GM12872 (cell line): Measurements from ENCODE around the gene HOXD8.

ENCODE experiments used
- TF ChIP-seq, protein P1 (sequence below): IDR thresholded peaks from 3 replicates; pipeline ENCODE4 v1.5.1; 2011; ENCODE audit warnings: low read depth, mild to moderate bottlenecking, low read length, moderate library complexity; ENCODE audit not compliant: insufficient read depth

HOXD8 gene

DNA sequence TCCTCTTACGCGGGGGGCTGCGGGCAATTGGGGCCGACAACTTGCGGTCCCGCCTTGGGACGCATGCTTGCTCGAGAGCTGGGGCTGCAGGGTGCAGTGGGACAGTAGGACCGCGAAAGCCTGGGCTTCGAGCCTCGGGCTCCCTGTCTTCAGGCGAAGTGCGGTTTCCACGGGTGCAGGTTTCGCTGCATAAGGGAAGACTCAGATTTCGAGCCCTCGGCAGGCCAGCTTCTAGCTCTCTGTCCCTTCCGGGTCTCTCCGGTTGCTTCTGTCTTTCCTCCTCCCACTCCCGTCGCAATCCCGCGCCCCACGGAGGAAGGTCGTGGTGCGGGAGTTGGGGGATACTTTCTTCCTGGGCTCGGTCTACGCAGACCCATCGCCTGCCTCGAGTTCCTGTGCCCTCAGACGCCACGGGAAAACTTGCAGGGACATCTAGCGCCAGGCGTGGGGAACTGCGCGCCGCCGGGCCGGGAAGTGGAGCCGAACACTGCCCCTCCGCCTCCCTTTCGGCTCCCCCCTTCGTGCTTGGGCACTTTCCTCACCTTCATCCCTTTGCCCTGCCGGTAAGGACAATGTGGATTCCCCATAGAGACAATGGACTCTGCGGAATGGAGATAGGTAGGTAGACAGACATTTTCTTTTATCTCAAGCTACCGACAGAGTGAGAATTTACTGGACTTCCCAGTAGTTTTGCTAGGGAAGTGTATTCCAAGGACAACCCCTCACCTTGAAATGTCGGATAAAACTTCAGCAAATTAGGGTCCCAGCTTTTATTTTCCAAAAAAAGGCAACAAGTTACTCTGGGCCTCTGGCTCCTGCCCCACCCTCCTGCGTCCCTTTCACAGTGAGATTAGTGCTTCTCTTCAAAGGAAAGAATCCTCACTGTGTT lies 41.2 kb upstream of the HOXD8 start:
- TF ChIP-seq, protein P1, sequence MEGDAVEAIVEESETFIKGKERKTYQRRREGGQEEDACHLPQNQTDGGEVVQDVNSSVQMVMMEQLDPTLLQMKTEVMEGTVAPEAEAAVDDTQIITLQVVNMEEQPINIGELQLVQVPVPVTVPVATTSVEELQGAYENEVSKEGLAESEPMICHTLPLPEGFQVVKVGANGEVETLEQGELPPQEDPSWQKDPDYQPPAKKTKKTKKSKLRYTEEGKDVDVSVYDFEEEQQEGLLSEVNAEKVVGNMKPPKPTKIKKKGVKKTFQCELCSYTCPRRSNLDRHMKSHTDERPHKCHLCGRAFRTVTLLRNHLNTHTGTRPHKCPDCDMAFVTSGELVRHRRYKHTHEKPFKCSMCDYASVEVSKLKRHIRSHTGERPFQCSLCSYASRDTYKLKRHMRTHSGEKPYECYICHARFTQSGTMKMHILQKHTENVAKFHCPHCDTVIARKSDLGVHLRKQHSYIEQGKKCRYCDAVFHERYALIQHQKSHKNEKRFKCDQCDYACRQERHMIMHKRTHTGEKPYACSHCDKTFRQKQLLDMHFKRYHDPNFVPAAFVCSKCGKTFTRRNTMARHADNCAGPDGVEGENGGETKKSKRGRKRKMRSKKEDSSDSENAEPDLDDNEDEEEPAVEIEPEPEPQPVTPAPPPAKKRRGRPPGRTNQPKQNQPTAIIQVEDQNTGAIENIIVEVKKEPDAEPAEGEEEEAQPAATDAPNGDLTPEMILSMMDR, result peak; percentile 72

DNA sequence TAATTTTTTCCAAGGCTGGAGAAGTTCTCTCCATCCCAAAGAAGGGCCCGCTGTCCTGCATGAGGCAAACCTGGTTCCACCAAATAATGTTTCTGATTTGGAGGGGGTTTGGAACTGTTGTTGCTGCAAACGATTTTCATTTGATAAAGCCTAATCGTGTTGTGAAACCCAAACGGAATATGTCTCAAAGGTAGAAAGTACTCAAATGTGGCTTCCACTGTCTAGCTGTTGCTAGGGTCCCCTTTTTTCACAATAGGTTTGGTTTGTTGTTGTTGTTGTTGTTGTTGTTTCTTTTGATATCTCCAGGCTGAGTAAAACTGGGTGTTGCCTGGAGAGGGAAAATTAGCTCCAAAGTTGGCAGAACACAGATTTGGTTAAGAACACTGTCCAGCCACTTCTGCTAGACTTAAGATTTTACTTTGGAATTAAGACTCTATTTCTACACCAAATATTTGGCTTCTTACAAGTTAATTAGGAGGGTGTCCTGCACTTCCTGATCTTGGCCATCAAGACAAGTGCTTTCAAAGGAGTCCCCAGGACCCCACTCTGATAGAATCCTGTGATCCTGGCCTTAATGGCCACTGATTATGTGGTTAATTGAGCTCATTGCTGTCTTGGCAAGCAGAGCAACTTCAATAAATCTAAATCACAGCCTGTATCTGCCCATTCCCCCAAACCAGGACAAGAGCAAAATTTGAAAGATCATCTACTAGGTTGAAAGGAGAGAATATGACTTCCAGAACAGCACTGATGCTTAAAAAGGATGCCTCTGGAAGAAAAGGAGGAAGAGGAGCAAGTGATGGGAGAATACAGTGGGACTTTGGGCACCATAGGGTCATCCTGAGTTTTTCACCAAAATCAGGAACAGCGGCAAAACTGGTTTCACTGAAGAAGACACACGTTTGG lies 40.3 kb upstream of the HOXD8 start:
- TF ChIP-seq, protein P1, result no peak

DNA sequence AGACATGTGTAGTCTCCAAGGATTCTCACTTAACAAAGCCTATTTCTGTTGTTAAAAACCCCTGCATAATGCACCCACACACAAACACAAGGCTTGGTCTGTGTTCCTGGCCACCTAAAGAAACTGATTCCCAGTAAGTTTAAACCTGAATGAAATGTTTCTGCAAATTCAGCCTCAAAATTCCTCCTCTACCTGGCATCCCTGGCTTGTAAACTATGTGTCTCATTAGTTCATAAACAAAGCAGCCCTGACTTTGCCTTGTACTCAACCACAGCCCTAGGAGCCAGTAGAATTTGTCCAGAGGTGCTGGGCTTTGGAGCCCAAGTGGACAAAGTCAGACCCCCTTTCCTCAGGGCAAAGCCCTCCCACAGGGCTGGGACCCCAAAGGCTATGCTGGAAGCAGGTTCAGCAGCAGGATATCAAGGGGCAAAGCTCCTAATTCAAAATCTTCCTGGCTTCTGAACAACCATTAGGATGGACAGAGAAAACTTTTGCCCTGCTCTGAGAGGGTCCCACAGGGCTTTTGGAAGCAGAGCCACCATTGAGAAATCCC lies 39.6 kb upstream of the HOXD8 start:
- TF ChIP-seq, protein P1, result no peak

DNA sequence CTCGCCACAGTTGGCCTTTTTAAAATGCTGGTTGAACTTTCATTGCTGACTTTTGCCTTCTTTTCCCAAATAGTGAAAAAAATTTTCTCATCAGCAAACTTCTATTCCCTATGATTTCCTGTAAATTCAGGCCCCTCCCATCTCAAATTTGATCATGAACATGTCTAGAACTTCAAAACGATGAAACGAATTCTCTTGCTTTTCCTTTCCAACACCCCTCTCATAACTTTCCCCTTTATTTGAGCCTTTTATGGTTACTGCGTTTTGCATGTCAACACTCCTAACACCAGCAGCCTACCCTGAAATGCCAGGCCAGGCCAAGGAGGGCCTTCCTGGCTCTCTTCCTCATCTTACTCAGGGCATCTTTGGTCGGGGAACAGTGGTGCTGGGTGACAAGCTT lies 38.6 kb upstream of the HOXD8 start:
- TF ChIP-seq, protein P1, result no peak

DNA sequence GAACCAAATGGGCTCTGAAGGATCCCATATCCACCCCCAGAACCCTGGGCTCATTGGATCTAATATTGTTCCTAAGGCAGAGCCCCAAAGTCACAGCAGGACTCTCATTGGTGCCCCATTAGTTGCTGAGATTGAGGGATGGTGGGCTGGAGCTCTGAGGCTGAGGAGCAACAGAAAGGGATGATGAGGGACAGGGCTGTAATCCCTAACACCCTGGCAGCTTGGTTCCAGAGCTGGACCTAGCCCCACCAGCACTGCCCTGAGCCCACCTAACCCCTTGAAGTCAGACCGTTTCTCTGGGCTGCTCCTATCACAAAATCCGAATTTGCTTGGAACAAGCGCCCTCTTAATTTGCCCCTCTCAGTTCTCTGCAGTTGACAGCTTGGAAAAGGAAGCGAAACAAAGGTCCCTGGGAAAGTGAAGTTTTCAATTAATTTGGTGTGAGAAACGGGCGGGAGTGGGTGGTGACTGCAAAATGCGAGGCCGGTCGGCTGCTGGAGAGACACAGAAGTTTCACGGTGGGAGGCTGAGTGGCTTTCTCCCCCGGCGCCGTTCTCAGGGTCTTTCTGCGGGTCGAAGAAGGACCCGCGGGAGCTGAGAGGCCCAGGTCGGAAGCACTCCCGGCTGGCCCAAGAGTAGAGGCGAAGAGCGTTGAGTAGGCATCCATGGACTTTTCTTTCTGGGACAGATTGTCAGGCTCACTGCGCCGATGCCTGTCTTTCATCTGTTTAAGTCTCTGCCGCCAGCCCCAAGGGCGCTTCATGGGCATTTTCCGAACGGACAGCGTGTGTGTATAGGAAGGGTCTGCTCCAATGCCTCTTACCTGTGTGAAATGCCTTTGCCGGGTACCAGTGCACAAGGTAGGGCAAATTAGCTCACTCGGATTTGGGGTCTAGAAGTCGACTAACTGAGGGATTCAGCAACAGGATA lies 37.9 kb upstream of the HOXD8 start:
- TF ChIP-seq, protein P1, result no peak

DNA sequence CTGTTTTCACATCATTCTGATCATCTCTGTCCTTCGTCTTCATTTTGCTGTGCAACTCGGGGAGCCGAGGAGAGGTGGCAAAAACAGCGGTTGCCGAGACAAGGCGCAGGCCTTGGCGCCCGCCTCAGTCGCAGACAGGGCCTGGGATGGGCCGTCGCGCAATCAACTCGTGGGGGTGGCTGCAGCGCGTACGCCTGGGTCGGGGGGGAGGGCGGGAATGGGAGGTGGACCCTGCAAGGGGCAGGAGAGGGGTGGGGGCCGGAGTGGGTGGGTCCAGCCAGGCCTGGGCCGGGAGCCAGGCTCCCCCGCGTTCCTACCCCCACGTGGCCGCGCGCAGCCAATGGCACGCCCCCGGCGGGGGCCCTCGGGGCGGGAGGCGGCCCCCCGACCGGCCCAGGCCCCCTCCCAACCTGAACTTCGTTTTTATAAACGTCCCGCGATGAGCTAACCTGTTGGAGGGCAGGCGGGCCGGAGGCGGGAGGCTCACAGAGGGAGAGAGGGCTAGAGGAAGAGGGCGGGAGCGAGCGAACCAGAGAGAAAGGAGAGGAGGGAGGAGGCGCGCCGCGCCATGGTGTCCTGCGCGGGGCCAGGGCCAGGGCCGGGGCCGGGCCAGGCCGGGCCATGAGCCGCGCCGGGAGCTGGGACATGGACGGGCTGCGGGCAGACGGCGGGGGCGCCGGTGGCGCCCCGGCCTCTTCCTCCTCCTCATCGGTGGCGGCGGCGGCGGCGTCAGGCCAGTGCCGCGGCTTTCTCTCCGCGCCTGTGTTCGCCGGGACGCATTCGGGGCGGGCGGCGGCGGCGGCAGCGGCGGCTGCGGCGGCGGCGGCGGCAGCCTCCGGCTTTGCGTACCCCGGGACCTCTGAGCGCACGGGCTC lies 37.0 kb upstream of the HOXD8 start, which contains the start of gene HOXD13:
HOXD13 (plus strand) TSS at position 452 of the 875 bp plus-strand sequence; CDS start at position 622, 170 bp downstream.
- TF ChIP-seq, protein P1, result no peak
